Esophagus squamous epithelium (tissue), 5 donors: ENCODE data around the gene PPP2R2C. TPM values are rescaled to one million over a fixed set of nuclear protein-coding genes. Genes with fewer than 3 reads are reported as not detected.

Source experiments
- DNase-seq: peaks from one replicate; lab custom pipeline; 2025; lab: John Stamatoyannopoulos, UW
- H3K27ac ChIP-seq, 4 donors: fragments of 200-600 bp; sonication (generic); one replicate each; pipeline ENCODE4 v1.5.1; 2016 to 2019; ENCODE audit warnings: mild to moderate bottlenecking in 1 of 4
- H3K27me3 ChIP-seq, 4 donors: fragments of 200-600 bp; sonication (generic); 1 replicate in 3 of 4; 2 replicates in 1 of 4; pipeline versions ENCODE4 v1.5.1 to v1.6.0; 2017 to 2021; ENCODE audit warnings: antibody characterized with exemption in 1 of 4
- H3K36me3 ChIP-seq, 3 donors: fragments of 200-600 bp; sonication (generic); one replicate each; pipeline ENCODE4 v1.5.1; 2016 to 2019
- H3K4me1 ChIP-seq, 3 donors: fragments of 200-600 bp; sonication (generic); one replicate each; pipeline ENCODE4 v1.5.1; 2017 to 2019
- H3K4me3 ChIP-seq, 4 donors: fragments of 200-600 bp; sonication (generic); 1 replicate in 3 of 4; 2 replicates in 1 of 4; pipeline ENCODE4 v1.5.1; 2016 to 2019; ENCODE audit warnings: mild to moderate bottlenecking in 2 of 4, moderate library complexity in 1 of 4
- H3K9me3 ChIP-seq, 3 donors: fragments of 200-600 bp; sonication (generic); one replicate each; pipeline ENCODE4 v1.5.1; 2016 to 2019
- POLR2A ChIP-seq, 4 donors: fragments of 450-650 bp; IDR thresholded peaks; one replicate each; pipeline ENCODE4 v1.6.1; 2017; ENCODE audit warnings: antibody characterized with exemption in 4 of 4, mild to moderate bottlenecking in 4 of 4, moderate library complexity in 3 of 4
- WGBS, 2 donors: methylation state at CpG; one replicate each; pipeline ENCODE4 v1.1.5; 2018; 5-methylcytosine and 5-hydroxymethylcytosine counted together
- intact Hi-C: fragments of 100-400 bp; cut with DNase I; formaldehyde crosslinking; loops from one replicate; pipeline ENCODE4 v1.15.0; 2022
- total RNA-seq, 4 donors: library from RNA; depleted of rRNA; stranded (reverse); fragments of >200 nt; gene quantifications; one replicate each; pipeline ENCODE4 v1.1.0, GENCODE V29; 2016
- TF ChIP-seq, protein P1 (sequence below), 6 experiments: fragments of 450-650 bp in 4 of 6; fragments of 200-600 bp in 2 of 6; sonication (generic) in 2 of 6; IDR thresholded peaks; one replicate each; pipeline ENCODE4 v1.5.1; 2016 to 2019; ENCODE audit warnings: antibody characterized with exemption in 6 of 6, mild to moderate bottlenecking in 4 of 6, moderate library complexity in 4 of 6
- donor health status: DM: yes; HTN: yes; CAD: no.

Gene PPP2R2C
- total RNA-seq, 4 donors from 2014 or later = 26.9 to 76.3 (median 53.7) TPM

DNA sequence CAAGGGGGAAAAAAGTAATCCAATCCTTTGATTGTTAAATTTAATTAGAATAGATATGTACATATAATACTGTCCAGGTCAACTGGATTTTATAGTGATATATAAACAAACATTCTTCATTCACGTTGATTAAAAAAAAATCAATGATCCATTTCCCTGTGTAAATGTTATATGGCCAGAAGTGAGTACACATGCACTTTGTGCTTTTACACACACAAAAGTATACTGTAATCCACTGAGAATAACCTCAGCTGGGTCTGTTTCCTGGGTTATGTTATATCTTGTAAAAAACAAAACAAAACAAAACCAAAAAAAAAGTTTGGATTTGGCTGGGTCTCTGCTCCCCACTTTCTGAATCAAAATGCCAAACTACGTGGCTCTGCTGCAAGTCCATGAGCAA is 151.1 kb downstream of the PPP2R2C start:
- no peak overlapping the region for H3K4me3 ChIP-seq
- no peak for TF ChIP-seq POLR2A (IDR thresholded peaks at IDR 0.05)
- TF ChIP-seq, protein P1, sequence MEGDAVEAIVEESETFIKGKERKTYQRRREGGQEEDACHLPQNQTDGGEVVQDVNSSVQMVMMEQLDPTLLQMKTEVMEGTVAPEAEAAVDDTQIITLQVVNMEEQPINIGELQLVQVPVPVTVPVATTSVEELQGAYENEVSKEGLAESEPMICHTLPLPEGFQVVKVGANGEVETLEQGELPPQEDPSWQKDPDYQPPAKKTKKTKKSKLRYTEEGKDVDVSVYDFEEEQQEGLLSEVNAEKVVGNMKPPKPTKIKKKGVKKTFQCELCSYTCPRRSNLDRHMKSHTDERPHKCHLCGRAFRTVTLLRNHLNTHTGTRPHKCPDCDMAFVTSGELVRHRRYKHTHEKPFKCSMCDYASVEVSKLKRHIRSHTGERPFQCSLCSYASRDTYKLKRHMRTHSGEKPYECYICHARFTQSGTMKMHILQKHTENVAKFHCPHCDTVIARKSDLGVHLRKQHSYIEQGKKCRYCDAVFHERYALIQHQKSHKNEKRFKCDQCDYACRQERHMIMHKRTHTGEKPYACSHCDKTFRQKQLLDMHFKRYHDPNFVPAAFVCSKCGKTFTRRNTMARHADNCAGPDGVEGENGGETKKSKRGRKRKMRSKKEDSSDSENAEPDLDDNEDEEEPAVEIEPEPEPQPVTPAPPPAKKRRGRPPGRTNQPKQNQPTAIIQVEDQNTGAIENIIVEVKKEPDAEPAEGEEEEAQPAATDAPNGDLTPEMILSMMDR (IDR thresholded peaks at IDR 0.05) = no peak
- no peak for DNase-seq
- no peaks in the 10 kb centered on the region for H3K27me3 ChIP-seq
- WGBS, 2 donors = 70 to 85% methylated on average over 2 of the region's 2 CpGs
- H3K4me1 ChIP-seq = peaks cover 0 to 19% (median 0%) of the 10 kb centered on the region in 3 donors
- H3K36me3 ChIP-seq = peaks cover 0 to 67% (median 0%) of the 10 kb centered on the region in 3 donors
- no peaks in the 10 kb centered on the region for H3K9me3 ChIP-seq
- intact Hi-C loops = loop anchor here (10.0 kb wide), 1 partner anchor 327 kb away; no protein-coding TSS in a partner anchor
- no peak overlapping the region for H3K27ac ChIP-seq

- no peaks in the 10 kb centered on the region for H3K27me3 ChIP-seq
Observed at GRCh38 chr4:6320663-6321062, 151.8 kb downstream of the PPP2R2C start.

GRCh38 chr4:6319530-6320150 is 152.8 kb downstream of the PPP2R2C start:
- Histone ChIP-seq H3K4me3 (no peak overlapping the region), H3K36me3 (peaks cover 0 to 64% (median 0%) of the 10 kb centered on the region in 3 donors), H3K9me3 (no peaks in the 10 kb centered on the region), H3K27ac (no peak overlapping the region), H3K27me3 (no peaks in the 10 kb centered on the region), H3K4me1 (peaks cover 0 to 12% (median 0%) of the 10 kb centered on the region in 3 donors)
- DNase-seq = no peak
- WGBS, 2 donors = 66 to 96% methylated on average over 4 to 5 of the region's 12 CpGs
- TF ChIP-seq POLR2A (IDR thresholded peaks at IDR 0.05) = no peak
- TF ChIP-seq, protein P1 (IDR thresholded peaks at IDR 0.05) = no peak
- intact Hi-C loops = loop anchor here (10.0 kb wide), 1 partner anchor 325 kb away; no protein-coding TSS in a partner anchor

More at GRCh38 chr4:6320663-6321062, 151.8 kb downstream of the PPP2R2C start:
- TF ChIP-seq, protein P1 (IDR thresholded peaks at IDR 0.05) = no peak
- no peak for TF ChIP-seq POLR2A (IDR thresholded peaks at IDR 0.05)
- DNase-seq = no peak
- WGBS, 2 donors = 60 to 71% methylated on average over 6 of the region's 6 CpGs
- no peak overlapping the region for H3K4me3 ChIP-seq
- intact Hi-C loops = loop anchor here (10.0 kb wide), 1 partner anchor 326 kb away; no protein-coding TSS in a partner anchor
- H3K27ac ChIP-seq = no peak overlapping the region
- no peaks in the 10 kb centered on the region for H3K9me3 ChIP-seq
- peaks cover 0 to 64% (median 0%) of the 10 kb centered on the region in 3 donors for H3K36me3 ChIP-seq
- peaks cover 0 to 14% (median 0%) of the 10 kb centered on the region in 3 donors for H3K4me1 ChIP-seq

DNA sequence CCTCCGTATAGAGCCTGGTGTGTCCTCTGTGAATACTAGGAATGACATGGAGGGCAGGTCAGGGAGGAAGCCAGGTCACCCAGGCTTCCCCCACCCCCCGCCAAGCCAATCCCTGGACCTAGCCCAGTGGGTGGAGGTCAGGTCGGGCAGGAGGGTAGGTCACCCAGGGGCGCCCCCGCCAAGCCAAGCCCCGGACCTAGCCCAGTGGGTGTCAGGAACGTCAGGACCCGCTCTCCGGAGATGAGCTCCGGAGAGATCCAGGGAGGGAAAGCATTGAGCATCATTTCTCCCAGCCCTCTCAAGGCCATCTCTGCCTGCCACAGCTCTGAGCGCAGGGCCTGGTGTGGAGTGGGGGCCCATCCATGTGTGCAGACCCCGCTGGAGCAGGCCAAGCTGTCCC is 154.2 kb downstream of the PPP2R2C start:
- no peak for DNase-seq
- no peak overlapping the region for H3K27ac ChIP-seq
- no peaks in the 10 kb centered on the region for H3K9me3 ChIP-seq
- TF ChIP-seq, protein P1 (IDR thresholded peaks at IDR 0.05) = no peak
- no peak for TF ChIP-seq POLR2A (IDR thresholded peaks at IDR 0.05)
- no peak overlapping the region for H3K4me3 ChIP-seq
- H3K4me1 ChIP-seq = peaks cover 0 to 22% (median 0%) of the 10 kb centered on the region in 3 donors
- 81 to 89% methylated on average over 2 to 3 of the region's 12 CpGs for WGBS, 2 donors
- H3K27me3 ChIP-seq = no peaks in the 10 kb centered on the region
- intact Hi-C loops = no loop called here
- peaks cover 0 to 50% (median 0%) of the 10 kb centered on the region in 3 donors for H3K36me3 ChIP-seq

- intact Hi-C loops = no loop called here
- DNase-seq = no peak
- peaks cover 0 to 34% (median 0%) of the 10 kb centered on the region in 3 donors for H3K36me3 ChIP-seq
- WGBS, 2 donors = 69 to 73% methylated on average over 5 to 6 of the region's 6 CpGs
- peaks cover 0 to 30% (median 0%) of the 10 kb centered on the region in 3 donors for H3K4me1 ChIP-seq
- H3K4me3 ChIP-seq = no peak overlapping the region
- H3K9me3 ChIP-seq = no peaks in the 10 kb centered on the region
- TF ChIP-seq, protein P1 (IDR thresholded peaks at IDR 0.05) = no peak
- no peak for TF ChIP-seq POLR2A (IDR thresholded peaks at IDR 0.05)
- H3K27ac ChIP-seq = no peak overlapping the region
- no peaks in the 10 kb centered on the region for H3K27me3 ChIP-seq
Observed at GRCh38 chr4:6316461-6317003, 155.9 kb downstream of the PPP2R2C start.
